Lung (tissue), 12 donors: ENCODE data around the gene TTC13. TPM values are rescaled to one million over a fixed set of nuclear protein-coding genes. Genes with fewer than 3 reads are reported as not detected.
A peak's percentile ranks its signal among the peaks of the same experiment; 100 is the strongest.

Source experiments
- ATAC-seq: fragments of 200-7000 bp; cut with Tn5 transposase; one replicate; pipeline ENCODE4 v1.9.1; 2020; ENCODE audit warnings: moderate number of reproducible peaks; ENCODE audit not compliant: insufficient read depth, low FRiP score
- DNase-seq, 3 donors: peaks; one replicate each; pipeline ENCODE4 v3.0.0-alpha.2; 2013 to 2017
- H3K27ac ChIP-seq, 2 donors: one replicate each; pipeline ENCODE4 v1.5.1; 2013; ENCODE audit warnings: mild to moderate bottlenecking in 2 of 2, moderate library complexity in 2 of 2, control low read depth in 1 of 2, inconsistent platforms in 1 of 2, low read depth in 1 of 2, low read length in 1 of 2
- H3K27me3 ChIP-seq, 3 donors: one replicate each; pipeline ENCODE4 v1.5.1; 2013; ENCODE audit warnings: low read length in 2 of 3; ENCODE audit not compliant: control insufficient read depth in 3 of 3, insufficient read depth in 3 of 3
- H3K36me3 ChIP-seq, 4 donors: one replicate each; pipeline ENCODE4 v1.5.1; 2013; ENCODE audit warnings: low read length in 4 of 4, mild to moderate bottlenecking in 1 of 4, moderate library complexity in 1 of 4; ENCODE audit not compliant: control insufficient read depth in 4 of 4, insufficient read depth in 4 of 4
- H3K4me1 ChIP-seq, 5 donors: one replicate each; pipeline ENCODE4 v1.5.1; 2013; ENCODE audit warnings: low read length in 5 of 5, mild to moderate bottlenecking in 2 of 5, moderate library complexity in 1 of 5; ENCODE audit not compliant: control insufficient read depth in 5 of 5, insufficient read depth in 5 of 5
- H3K4me3 ChIP-seq: one replicate; pipeline ENCODE4 v1.5.1; 2013; ENCODE audit warnings: mild to moderate bottlenecking, control low read depth, moderate library complexity
- H3K9ac ChIP-seq, 2 donors: one replicate each; pipeline ENCODE4 v1.5.1; 2013; ENCODE audit warnings: low read length in 2 of 2, control low read depth in 1 of 2; ENCODE audit not compliant: insufficient read depth in 1 of 2
- H3K9me3 ChIP-seq, 4 donors: one replicate each; pipeline ENCODE4 v1.5.1; 2013; ENCODE audit warnings: low read length in 3 of 4, mild to moderate bottlenecking in 1 of 4, moderate library complexity in 1 of 4; ENCODE audit not compliant: control insufficient read depth in 4 of 4, insufficient read depth in 3 of 4
- WGBS, 2 donors: extraction: QIAGEN DNeasy Blood & Tissue Kit; methylation state at CpG; one replicate each; pipeline ENCODE4 v1.1.7; 2013; 5-methylcytosine and 5-hydroxymethylcytosine counted together
- polyA plus RNA-seq, 2 donors: library from polyadenylated mRNA; stranded (reverse); fragments of 200-250 nt; gene quantifications; one replicate each; pipeline ENCODE4 v1.2.1, GENCODE V29; 2013
- total RNA-seq, 2 donors: library from RNA; depleted of rRNA in 1 of 2; stranded (reverse); fragments of >200 nt in 1 of 2; gene quantifications; one replicate each; pipeline ENCODE4 v1.2.1, GENCODE V29; 2014 to 2021
- TF ChIP-seq, protein P1 (sequence below): IDR thresholded peaks from 2 replicates; pipeline ENCODE4 v1.5.1; 2012; ENCODE audit warnings: mild to moderate bottlenecking; ENCODE audit errors: control extremely low read depth, extremely low read depth
- donor health status: control.
- donor health status: control.
- donor health status: Bipolar disorder and iron deficiency.
- donor health status: healthy.
- donor health status: DM: yes; HTN: yes; CAD: no.

TTC13 gene
- total and polyA plus RNA-seq, 4 donors = 7.9 to 24.5 (median 17.4) TPM

DNA sequence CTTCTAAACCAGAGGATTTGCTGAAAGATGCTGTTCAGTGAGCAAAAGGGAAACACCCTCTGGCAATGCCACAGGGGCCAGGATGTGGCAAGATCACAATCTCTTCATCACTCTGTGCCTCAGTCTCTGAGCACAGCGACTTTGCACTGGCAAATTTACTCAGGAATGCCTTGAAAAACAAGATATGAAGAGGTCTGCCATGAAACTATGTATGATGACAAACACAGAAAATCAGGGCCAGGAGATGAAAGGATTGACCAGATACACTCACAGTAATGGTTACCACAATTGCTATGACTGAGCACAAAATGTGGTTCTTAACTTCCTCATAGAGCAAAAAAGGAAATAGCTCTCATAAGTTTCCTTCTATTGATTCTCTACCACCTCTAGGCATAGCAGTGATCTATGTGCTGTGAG lies 5.8 kb downstream of the TTC13 start:
- TF ChIP-seq, protein P1, sequence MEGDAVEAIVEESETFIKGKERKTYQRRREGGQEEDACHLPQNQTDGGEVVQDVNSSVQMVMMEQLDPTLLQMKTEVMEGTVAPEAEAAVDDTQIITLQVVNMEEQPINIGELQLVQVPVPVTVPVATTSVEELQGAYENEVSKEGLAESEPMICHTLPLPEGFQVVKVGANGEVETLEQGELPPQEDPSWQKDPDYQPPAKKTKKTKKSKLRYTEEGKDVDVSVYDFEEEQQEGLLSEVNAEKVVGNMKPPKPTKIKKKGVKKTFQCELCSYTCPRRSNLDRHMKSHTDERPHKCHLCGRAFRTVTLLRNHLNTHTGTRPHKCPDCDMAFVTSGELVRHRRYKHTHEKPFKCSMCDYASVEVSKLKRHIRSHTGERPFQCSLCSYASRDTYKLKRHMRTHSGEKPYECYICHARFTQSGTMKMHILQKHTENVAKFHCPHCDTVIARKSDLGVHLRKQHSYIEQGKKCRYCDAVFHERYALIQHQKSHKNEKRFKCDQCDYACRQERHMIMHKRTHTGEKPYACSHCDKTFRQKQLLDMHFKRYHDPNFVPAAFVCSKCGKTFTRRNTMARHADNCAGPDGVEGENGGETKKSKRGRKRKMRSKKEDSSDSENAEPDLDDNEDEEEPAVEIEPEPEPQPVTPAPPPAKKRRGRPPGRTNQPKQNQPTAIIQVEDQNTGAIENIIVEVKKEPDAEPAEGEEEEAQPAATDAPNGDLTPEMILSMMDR = no peak
- Histone ChIP-seq H3K9ac (no peak overlapping the region), H3K36me3 (peaks cover 0 to 7% (median 0%) of the 10 kb centered on the region in 4 donors), H3K27me3 (no peaks in the 10 kb centered on the region), H3K27ac (peak overlapping the region in 1 of 2 donors; percentile 56), H3K4me1 (peaks cover 0 to 4% (median 3%) of the 10 kb centered on the region in 5 donors), H3K4me3 (no peak overlapping the region), H3K9me3 (no peaks in the 10 kb centered on the region)
- ATAC-seq = no peak
- WGBS, 2 donors = 36 to 52% methylated on average over 1 of the region's 1 CpG
- DNase-seq = peak in 1 of 3 donors; percentile 5

DNA sequence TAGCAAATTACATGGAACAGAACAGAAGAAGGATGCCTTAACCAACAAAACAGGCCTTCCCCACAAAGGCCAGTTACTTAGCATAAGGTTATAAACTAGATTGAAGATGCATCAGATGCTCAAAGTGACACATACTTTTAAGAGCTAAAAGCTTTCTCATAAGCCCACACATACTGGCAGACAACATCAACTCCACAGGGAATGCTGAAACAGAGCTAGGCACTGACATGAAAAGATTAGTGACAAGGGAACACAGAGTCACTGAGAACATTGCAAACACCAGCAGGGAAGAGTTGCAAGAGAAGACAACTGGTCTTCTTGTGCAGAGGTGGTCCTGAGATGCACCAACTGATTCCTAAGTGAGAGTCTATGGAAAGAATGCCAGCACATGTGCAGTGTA lies 6.9 kb downstream of the TTC13 start:
- Histone ChIP-seq H3K9ac (no peak overlapping the region), H3K4me1 (peaks cover 0 to 1% (median 0%) of the 10 kb centered on the region in 5 donors), H3K4me3 (no peak overlapping the region), H3K27ac (no peak overlapping the region), H3K36me3 (peaks cover 0 to 7% (median 0%) of the 10 kb centered on the region in 4 donors), H3K9me3 (no peaks in the 10 kb centered on the region), H3K27me3 (no peaks in the 10 kb centered on the region)
- ATAC-seq (no peak), DNase-seq (no peak)
- TF ChIP-seq, protein P1 = no peak

DNA sequence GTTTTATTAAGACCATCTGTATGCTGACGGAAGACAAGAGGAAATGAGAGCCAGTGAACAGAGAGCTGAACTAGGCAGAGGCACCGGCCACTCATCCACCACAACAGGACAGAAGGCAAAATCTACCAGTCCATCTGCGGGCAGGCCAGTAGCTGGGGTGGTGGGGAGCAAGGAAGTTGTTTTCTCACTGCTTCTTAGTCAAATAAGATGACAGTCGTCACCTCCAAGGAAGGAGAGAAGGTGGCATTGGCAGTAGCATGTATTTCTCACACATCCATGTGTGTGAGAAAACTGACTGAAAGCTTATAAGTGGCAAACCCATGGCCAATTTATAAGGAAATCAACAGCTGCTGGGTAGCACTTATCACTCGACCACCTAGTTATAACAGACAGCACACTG lies 8.2 kb downstream of the TTC13 start:
- H3K27ac ChIP-seq = no peak overlapping the region
- ATAC-seq = no peak
- no peaks in the 10 kb centered on the region for H3K9me3 ChIP-seq
- H3K27me3 ChIP-seq = no peaks in the 10 kb centered on the region
- 94 to 95% methylated on average over 5 of the region's 5 CpGs for WGBS, 2 donors
- H3K4me3 ChIP-seq = no peak overlapping the region
- no peak overlapping the region for H3K9ac ChIP-seq
- TF ChIP-seq, protein P1 = no peak
- no peak for DNase-seq
- H3K4me1 ChIP-seq = no peaks in the 10 kb centered on the region
- H3K36me3 ChIP-seq = no peaks in the 10 kb centered on the region

DNA sequence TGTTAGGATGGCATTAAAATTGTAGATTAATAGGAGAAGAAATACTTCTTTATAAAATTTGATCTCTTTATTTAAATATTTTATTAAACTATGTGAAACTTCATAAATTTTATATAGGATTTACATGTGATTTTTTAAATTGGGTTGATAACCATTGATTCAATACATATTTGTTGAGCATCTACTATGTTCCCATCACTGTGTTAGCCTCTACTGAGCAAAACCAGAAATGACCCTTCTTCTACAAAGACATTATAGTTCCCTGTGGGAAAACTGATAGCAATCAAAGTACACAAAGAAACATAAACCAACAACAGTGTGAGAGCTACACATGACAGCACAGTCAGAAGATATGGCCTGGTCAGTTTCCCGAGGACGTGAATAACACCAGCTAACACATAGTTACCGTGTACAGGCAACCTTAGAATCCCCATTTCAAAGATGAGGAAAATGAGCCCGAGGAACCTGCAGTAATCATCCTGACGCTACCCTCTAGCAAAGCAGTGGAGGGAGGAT lies 12.2 kb downstream of the TTC13 start:
- DNase-seq = no peak
- no peak overlapping the region for H3K4me3 ChIP-seq
- H3K27ac ChIP-seq = no peak overlapping the region
- H3K27me3 ChIP-seq = no peaks in the 10 kb centered on the region
- WGBS, 2 donors = 91 to 95% methylated on average over 5 of the region's 5 CpGs
- no peaks in the 10 kb centered on the region for H3K4me1 ChIP-seq
- no peaks in the 10 kb centered on the region for H3K9me3 ChIP-seq
- H3K9ac ChIP-seq = no peak overlapping the region
- ATAC-seq = no peak
- TF ChIP-seq, protein P1 = no peak
- H3K36me3 ChIP-seq = no peaks in the 10 kb centered on the region
